ENCODE measurements around the gene MAP3K1. TPM values are rescaled to one million over a fixed set of nuclear protein-coding genes. Genes with fewer than 3 reads are reported as not detected.

The MAP3K1 gene
- total RNA-seq, 1 experiment from 2014 or later, result 26.1 TPM

DNA sequence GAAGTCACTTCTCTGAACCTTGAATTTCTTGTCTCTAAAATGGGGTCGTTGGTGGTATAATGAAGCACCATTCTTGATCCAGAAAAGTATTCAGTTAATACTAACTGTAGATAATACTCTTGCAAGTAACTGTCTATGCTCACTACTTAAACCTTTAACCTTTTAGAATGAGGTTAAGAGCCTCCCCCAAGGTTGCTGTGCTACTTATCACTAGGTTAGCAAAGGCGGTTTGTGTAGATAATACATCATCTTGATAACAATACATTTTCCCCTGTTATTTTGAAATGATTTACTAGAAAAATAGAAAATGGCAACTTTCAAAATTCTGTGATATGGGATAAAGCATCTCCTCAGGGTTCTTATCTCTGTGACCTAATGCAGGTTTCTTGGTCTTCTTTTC is 12.6 kb downstream of the MAP3K1 start:
- no peaks in the 10 kb centered on the region for H3K27me3 ChIP-seq (ENCODE audit: insufficient read depth, low read depth)
- H4K20me1 ChIP-seq (ENCODE audit: insufficient read depth), result no peaks in the 10 kb centered on the region
- H3K36me3 ChIP-seq (ENCODE audit: low read depth), result no peaks in the 10 kb centered on the region
- POLR2A ChIA-PET (ENCODE audit: unreplicated experiment), result no interaction called here
- no peaks in the 10 kb centered on the region for H3K9me3 ChIP-seq (ENCODE audit: insufficient read depth, low read depth)
- intact Hi-C loops (cut with micrococcal nuclease; ENCODE audit: unreplicated experiment), result no loop called here
- CTCF ChIA-PET, result interaction anchor here (0.6 kb wide), 1 partner anchor 73 kb away, joined by 6 read pairs; no protein-coding TSS in a partner anchor
- H3K4me2 ChIP-seq, result no peak overlapping the region
- no TSS peak for BruUV-seq (replicated peaks)
- H3K9me2 ChIP-seq (ENCODE audit: insufficient read depth), result no peaks in the 10 kb centered on the region
- H2AFZ ChIP-seq, result no peak overlapping the region
- no peak overlapping the region for H3K4me3 ChIP-seq
- H3K79me2 ChIP-seq (ENCODE audit: low read depth), result peaks cover 100% of the 10 kb centered on the region
- peaks cover 33% of the 10 kb centered on the region; the same call in 1 of the 2 replicates for H3F3A ChIP-seq (ENCODE audit: insufficient read depth, low read depth)
- H3K4me1 ChIP-seq (replicated peaks; ENCODE audit: insufficient read depth), result peaks cover 37% of the 10 kb centered on the region
- peak in 1 of 2 experiments; percentile 21 for DNase-seq
- TF ChIP-seq, protein P1, sequence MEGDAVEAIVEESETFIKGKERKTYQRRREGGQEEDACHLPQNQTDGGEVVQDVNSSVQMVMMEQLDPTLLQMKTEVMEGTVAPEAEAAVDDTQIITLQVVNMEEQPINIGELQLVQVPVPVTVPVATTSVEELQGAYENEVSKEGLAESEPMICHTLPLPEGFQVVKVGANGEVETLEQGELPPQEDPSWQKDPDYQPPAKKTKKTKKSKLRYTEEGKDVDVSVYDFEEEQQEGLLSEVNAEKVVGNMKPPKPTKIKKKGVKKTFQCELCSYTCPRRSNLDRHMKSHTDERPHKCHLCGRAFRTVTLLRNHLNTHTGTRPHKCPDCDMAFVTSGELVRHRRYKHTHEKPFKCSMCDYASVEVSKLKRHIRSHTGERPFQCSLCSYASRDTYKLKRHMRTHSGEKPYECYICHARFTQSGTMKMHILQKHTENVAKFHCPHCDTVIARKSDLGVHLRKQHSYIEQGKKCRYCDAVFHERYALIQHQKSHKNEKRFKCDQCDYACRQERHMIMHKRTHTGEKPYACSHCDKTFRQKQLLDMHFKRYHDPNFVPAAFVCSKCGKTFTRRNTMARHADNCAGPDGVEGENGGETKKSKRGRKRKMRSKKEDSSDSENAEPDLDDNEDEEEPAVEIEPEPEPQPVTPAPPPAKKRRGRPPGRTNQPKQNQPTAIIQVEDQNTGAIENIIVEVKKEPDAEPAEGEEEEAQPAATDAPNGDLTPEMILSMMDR (conservative IDR thresholded peaks at IDR 0.05), result no peak
- TF ChIP-seq EZH2 (IDR thresholded peaks at IDR 0.05; ENCODE audit: low read depth), result no peak
- H3K27ac ChIP-seq, result peak overlapping the region; percentile 82

DNA sequence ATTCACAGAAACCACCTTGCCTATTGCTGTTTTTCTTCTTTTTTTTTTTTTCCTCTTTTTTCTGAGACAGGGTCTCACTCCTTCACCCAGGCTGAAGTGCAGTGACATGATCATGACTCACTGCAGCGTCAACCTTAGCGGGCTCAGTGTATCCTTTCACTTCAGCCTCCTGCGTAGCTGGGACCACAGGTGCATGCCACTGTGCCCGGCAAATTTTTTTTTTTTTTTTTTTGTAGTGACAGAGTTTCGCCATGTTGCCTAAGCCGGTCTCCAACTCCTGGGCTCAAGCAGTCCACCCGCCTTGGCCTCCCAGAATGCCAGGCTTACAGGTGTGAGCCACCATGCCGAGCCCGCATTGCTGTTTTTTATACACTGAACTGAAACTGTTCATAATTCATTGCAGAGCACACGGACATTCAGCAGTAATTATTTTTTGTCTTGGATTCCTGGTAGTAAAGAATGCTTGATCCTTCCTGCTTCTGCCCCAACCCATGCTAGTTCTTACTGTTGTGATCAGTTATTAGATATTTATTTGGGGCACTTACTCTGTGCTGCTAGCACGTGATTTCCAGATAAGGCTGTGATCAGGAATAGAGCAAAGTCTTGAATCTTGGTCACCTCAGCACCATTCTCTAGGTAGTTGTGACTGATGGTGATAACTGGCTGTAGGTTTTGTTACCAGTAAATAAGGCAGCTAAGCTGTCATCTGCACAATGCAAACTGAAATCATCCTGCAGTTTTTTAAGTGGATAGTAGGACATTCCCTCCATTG is 14.0 kb downstream of the MAP3K1 start:
- ChIA-PET POLR2A (ENCODE audit: unreplicated experiment) (interaction anchor here (1.0 kb wide), 1 partner anchor 9 kb away, joined by 17 read pairs; no protein-coding TSS in a partner anchor), CTCF (interaction anchor here (0.6 kb wide), 1 partner anchor 560 kb away, joined by 8 read pairs; no protein-coding TSS in a partner anchor)
- peak overlapping the region; percentile 69 for H3K4me2 ChIP-seq
- TF ChIP-seq EZH2 (IDR thresholded peaks at IDR 0.05; ENCODE audit: low read depth), result no peak
- TF ChIP-seq, protein P1 (conservative IDR thresholded peaks at IDR 0.05), result no peak
- peaks cover 24% of the 10 kb centered on the region; the same call in 1 of the 2 replicates for H3F3A ChIP-seq (ENCODE audit: insufficient read depth, low read depth)
- H4K20me1 ChIP-seq (ENCODE audit: insufficient read depth), result no peaks in the 10 kb centered on the region
- peak overlapping the region; percentile 38; the same call in 1 of the 2 replicates for H3K4me3 ChIP-seq
- peak; percentile 68 to 83 for DNase-seq
- H3K27ac ChIP-seq, result peak overlapping the region; percentile 82
- H3K4me1 ChIP-seq (replicated peaks; ENCODE audit: insufficient read depth), result peaks cover 46% of the 10 kb centered on the region
- intact Hi-C loops (cut with micrococcal nuclease; ENCODE audit: unreplicated experiment), result no loop called here
- no peaks in the 10 kb centered on the region for H3K27me3 ChIP-seq (ENCODE audit: insufficient read depth, low read depth)
- H2AFZ ChIP-seq, result no peak overlapping the region
- no peaks in the 10 kb centered on the region for H3K9me3 ChIP-seq (ENCODE audit: insufficient read depth, low read depth)
- no TSS peak for BruUV-seq (replicated peaks)
- H3K79me2 ChIP-seq (ENCODE audit: low read depth), result peaks cover 100% of the 10 kb centered on the region
- H3K9me2 ChIP-seq (ENCODE audit: insufficient read depth), result no peaks in the 10 kb centered on the region
- no peaks in the 10 kb centered on the region for H3K36me3 ChIP-seq (ENCODE audit: low read depth)

DNA sequence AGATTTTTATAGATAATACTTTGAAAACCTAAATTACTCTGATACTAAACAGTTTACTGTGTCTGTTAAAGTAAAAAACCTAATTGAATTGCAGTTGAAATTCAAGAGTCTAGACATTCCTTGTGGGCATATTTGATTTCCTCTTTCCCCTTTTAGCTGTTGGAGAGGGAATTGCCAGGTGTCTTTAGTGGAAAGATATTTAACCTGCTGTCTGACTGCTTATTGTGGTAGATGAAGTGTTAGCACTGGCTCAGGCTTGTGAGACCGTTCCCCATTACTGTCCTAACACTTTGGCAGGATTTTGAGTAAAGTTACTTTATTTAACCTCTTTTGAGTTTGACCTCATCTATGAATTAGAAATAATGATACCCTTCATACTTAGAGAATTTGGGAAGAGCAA is 16.4 kb downstream of the MAP3K1 start:
- TF ChIP-seq EZH2 (IDR thresholded peaks at IDR 0.05; ENCODE audit: low read depth), result no peak
- TF ChIP-seq, protein P1 (conservative IDR thresholded peaks at IDR 0.05), result no peak
- no TSS peak for BruUV-seq (replicated peaks)
- Histone ChIP-seq H3K4me1 (replicated peaks; ENCODE audit: insufficient read depth) (peaks cover 46% of the 10 kb centered on the region), H4K20me1 (ENCODE audit: insufficient read depth) (no peaks in the 10 kb centered on the region), H3K9me2 (ENCODE audit: insufficient read depth) (no peaks in the 10 kb centered on the region), H3K27me3 (ENCODE audit: insufficient read depth, low read depth) (no peaks in the 10 kb centered on the region), H3K4me2 (peak overlapping the region; percentile 7; the same call in 1 of the 2 replicates), H3K27ac (peak overlapping the region; percentile 0; the same call in 1 of the 2 replicates), H3K36me3 (ENCODE audit: low read depth) (no peaks in the 10 kb centered on the region), H3K4me3 (no peak overlapping the region), H3F3A (ENCODE audit: insufficient read depth, low read depth) (peaks cover 20% of the 10 kb centered on the region; the same call in 1 of the 2 replicates), H3K79me2 (ENCODE audit: low read depth) (peaks cover 99% of the 10 kb centered on the region), H2AFZ (no peak overlapping the region), H3K9me3 (ENCODE audit: insufficient read depth, low read depth) (no peaks in the 10 kb centered on the region)
- intact Hi-C loops (cut with micrococcal nuclease; ENCODE audit: unreplicated experiment), result no loop called here
- ChIA-PET CTCF (no interaction called here), POLR2A (ENCODE audit: unreplicated experiment) (interaction anchor here (0.6 kb wide), 1 partner anchor 539 kb away, joined by 3 read pairs; no protein-coding TSS in a partner anchor)
- no peak for DNase-seq
